ENCODE results near the gene SNX1.
"Not testable (repeated sequence)": the region's sequence is repeated elsewhere in the genome, so short reads cannot be mapped to it uniquely, and the experiment has no call there.

Gene SNX1

DNA sequence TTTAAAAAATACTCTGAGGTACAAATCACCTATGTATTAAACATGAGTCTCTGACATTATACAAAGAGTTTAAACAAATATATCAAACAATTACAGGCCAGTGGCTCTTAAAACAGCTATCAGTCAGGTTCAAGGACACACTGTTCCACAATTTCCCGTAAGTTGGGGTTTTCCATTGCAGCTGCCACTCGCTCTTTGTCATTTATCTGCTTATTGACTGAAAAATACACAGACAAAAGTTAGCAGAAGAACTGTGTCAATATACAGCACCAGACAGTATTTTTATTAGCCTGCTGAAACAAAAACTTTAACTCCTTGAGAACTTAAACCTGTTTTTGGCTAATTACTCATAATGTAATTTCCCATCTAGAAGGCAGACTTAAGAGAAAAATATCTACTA lies 23.0 kb upstream of the SNX1 start:
- in situ Hi-C loops (cut with MboI; ENCODE audit: low sequenced_read_pairs), result no loop called here

DNA sequence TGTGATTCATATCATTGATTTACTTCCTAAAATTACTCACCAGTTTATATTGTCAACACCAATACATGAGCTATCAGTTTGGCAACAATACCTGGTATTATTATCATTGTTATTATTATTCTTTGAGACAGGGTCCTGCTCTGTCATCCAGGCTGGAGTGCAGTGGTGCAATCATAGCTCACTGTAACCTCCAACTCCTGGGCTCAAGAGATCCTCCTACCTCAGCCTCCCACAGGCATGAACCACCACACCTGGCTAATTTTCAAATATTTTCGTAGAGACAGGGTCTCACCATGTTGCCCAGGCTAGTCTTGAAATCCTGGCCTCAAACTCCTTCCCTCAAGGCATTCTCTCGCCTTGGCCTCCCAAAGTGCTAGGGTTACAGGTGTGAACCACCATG lies 22.3 kb upstream of the SNX1 start:
- in situ Hi-C loops (cut with MboI; ENCODE audit: low sequenced_read_pairs), result not testable (repeated sequence)

DNA sequence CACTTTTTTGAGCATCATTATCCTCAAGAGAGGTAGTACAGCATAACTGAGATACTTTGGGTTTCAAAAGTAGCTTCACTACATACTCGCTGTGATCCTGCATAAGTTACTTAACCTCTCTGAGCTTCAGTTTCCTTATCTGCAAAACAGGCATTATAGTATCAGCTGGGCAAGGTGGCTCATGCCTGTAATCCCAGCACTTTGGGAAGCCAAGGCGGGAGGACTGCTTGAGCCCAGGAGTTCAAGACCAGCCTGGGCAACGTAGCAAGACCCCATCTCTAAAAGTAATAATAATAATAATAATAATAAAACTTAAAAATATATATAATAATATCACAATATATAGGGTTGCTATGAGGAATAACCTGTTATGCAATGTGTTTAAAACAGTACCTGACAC lies 13.0 kb upstream of the SNX1 start:
- in situ Hi-C loops (cut with MboI; ENCODE audit: low sequenced_read_pairs), result no loop called here

DNA sequence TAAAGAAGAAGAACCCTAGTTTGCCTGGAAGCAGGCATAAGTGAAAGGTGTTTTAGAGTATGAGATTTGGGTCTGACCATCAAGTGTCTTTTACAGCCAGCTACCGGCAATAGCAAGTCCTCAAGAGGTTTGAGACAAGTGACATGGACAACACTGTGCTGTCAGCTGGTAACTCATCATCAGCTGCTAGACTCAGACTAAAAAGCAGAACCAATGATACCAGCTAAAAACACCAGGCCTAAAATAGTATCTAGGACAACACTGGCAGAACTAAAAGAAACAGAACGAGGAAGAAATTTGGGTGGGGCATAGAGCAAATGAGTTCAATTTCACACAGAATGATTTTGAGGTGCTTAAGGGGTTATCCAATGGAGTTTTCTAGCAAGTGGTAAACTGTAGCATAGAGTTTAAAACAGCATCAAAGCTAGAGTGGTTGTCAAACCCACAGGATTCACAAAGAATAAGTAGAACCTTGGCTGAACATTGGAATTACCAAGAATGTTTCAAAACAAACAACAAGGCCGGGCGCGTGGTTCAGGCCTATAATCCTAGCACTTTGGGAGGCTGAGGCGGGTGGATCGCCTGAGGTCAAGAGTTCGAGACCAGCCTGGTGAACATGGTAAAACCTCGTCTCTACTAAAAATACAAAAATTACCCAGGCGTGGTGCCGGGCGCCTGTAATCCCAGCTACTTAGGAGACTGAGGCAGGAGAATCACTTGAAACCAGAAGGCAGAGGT lies 6.1 kb upstream of the SNX1 start:
- in situ Hi-C loops (cut with MboI; ENCODE audit: low sequenced_read_pairs), result no loop called here

DNA sequence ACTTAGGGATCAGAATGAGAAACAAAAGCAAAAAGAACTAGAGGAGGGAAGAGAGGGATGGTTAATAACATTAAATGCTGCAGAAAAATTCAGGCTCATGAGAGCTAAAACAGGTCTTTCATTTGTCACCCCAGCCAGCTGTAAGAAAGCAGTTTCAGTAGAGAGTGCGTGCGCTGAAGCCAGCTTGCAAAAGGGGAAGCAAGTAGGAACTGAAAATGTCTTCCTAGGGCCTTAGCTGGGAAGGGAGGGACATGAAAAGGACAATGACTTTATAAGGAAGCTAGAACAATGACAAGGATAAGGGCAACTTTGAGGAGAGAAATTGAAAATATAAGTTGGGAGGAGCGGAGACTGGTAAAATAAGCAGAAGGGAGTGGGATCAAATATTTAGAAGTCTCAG lies 5.3 kb upstream of the SNX1 start:
- in situ Hi-C loops (cut with MboI; ENCODE audit: low sequenced_read_pairs), result no loop called here

DNA sequence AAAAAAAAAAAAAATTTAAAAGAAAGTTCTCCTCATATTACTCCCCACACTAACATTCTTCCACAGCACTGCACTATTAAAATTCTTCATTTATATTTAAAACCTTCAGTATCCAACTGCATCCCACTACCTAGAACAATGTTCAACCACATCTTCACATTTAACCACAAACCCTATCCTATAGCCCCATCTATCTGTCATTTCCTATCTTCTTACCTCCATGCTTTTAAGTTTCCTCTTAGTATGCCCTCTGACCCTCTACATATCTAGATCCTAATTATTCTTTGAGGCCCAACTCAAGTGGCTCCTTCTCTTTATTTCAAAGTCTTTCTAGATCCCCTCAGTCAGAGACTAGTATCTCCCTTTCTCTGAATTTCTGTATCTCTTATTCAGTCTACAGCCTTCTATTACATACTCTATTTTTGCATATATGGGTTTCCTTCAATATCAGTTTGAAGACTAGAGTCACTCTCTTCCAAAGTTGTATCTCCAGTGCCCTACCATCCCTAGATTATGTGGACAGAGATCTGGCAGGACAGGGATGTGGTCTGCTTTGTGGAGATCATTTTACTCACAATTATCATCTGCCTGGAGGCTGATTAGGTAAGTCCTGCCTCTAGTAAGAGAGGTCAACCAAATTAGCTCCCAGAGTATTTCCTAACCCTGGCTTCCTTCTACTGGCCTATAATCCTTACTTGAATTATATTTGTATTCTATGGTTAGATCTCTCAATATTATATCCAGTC lies 3.5 kb upstream of the SNX1 start:
- in situ Hi-C loops (cut with MboI; ENCODE audit: low sequenced_read_pairs), result no loop called here

DNA sequence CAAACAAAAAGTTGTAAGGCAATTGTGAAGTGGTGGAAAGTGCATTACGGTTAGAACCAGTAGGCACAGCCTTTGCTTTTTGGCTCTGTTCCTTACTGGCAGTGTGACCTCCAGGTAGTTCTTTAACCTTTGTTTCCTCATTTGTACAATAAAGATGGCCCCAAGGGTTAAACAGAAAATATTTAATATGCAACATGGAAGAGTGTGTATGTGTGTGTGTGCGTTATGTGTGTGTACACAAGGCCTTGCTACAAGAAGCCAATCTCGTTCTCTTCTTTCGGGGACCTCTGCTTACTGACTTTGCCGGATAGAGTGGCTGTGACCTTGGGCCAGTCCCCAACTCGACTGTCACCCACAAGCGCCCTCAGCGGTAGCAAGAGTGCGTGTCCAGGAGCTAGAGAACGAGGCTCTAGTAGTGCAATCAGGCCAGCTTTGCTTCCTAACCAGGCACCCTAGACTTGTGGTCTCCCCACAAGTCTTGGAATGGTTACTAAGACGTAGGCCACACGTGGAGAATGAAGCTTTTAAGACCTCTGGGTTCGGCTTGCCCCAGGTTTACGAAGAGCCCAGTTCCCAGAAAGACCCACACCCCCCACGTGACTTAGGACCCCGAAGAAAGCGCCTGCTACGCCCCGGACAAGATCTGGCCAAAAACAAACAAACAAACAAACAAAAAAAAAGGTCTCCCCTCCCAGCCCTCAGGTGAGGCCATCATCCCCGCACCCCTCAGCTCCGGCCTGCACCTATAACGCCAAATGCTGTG lies 2.7 kb upstream of the SNX1 start:
- in situ Hi-C loops (cut with MboI; ENCODE audit: low sequenced_read_pairs), result no loop called here

DNA sequence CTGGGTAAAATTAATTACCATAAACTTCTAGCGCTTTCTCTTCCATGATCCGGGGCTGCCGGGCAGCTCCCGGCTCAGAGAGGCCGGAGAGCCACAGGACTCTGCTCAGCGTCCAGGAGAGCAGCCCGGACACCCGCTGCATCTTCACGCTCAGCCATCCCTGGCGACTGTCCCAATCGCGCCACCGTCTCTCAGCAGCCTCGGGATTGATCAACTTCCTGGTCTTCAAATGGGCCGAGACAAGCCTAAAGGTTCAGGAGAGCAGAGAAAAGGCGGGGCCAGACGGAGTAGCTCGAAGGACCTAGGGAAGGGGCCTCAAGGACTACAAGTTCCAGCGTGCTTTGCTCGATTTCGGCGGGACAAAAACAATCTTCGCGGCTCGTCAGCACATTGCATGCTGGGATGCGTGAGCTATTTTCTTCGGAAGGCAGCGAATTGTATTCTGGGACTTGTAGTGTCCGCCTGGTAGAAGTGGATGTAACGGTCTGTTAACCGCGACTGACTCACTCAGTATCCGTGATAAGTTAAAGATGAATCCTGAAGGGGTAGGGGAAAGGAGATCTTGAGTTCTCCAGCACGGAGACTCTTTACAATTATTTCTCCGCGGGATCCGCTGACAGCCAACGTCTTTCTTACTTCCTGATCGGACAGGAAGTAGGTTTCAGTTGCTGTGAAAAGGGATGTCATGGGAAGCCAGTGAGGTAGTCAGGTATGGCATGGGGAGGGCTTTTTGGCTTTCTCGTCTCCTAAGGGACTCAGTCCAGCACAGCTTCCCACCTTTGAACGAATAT lies 2.0 kb upstream of the SNX1 start, which contains the start of gene CIAO2A:
TSS of gene CIAO2A (minus strand) at position 212 of the 791 bp plus-strand sequence. CDS start at position 142, 70 bp downstream.
- in situ Hi-C loops (cut with MboI; ENCODE audit: low sequenced_read_pairs), result no loop called here

DNA sequence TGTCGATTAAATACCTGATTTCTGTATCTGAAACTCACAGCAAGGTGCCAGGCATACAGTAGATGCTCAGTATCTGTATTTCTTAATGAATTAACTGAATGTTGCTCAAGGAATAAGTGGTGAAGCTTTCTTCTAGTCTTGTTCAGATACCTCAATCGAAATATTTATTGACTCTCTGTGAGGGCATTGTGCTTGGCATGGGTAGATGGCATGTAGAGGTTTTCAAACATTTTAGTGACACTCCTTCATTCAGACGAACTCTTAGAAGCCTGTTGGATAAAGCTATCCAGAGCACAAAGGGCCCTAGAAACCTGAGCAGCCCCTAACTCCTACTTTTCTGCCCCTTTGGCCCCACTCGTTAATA lies 369 bp upstream of the SNX1 start:
- in situ Hi-C loops (cut with MboI; ENCODE audit: low sequenced_read_pairs), result no loop called here

DNA sequence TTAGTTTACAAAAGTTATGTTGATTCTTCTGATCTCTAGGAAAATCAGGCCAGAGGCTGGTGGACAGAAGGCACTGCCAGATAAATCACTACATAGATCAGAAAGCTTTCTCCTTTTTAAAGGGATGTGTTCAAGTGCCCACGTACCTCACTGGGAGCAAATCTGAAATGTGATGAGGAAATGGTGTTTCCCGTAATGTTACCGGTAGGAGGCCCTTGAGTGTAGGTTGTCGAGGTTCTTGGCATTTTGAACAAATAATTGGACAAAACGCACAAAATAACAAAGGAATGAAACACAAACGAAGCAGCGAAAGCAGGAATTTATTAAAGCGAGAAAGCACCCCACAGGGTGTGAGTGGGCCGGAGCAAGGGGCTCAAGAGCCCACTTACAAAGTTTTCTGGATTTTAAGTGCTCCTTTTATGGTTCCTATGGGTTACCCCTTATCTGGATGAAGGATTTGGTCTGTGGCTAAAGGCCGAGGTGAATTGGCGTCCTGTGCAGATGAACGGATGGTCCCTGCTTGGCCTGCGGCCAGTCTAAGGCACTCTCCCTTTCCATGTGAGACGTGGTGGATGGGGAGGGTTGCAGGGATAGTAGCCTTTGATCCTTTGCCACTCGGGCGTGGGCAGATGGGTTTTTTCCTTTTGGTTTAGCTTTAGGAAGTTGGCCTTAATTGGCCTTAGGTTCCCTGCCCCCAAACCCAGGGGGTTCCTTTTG lies 1.0 kb downstream of the SNX1 start:
- in situ Hi-C loops (cut with MboI; ENCODE audit: low sequenced_read_pairs), result no loop called here

DNA sequence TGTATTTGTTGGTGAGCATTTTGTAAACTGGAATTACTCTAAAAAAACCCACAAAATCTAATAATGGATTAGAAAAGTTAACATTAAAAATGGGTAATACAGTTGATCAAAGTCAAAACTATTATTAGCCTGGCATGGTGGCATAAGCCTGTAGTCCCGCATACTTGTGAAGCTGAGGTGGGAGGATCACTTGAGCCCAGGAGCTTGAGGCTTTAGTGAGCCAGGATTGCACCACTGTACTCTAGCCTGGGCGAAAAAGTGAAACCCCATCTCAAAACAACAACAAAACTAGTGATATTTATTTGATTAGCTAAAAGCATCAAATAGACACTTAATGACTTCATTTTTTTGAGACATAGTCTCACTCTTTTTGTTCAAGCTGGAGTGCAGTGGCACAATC lies 3.6 kb downstream of the SNX1 start:
- in situ Hi-C loops (cut with MboI; ENCODE audit: low sequenced_read_pairs), result no loop called here

DNA sequence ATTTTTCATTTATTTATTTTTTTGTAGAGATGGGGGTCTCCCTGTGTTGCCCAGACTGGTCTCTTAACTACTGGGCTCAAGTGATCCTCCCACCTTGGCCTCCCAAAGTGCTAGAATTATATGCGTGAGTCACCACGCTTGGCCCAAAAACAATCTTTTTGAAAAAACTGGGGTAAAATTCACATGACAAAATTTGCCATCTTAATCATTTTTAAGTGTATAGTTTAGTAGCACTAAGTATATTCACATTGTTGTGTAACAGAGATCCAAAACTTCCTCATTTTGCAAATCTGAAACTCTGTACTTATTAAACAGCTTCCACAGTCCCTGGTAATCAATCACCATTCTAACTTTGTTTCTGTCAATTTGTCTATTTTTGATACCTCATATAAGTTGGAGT lies 5.2 kb downstream of the SNX1 start:
- in situ Hi-C loops (cut with MboI; ENCODE audit: low sequenced_read_pairs), result no loop called here

DNA sequence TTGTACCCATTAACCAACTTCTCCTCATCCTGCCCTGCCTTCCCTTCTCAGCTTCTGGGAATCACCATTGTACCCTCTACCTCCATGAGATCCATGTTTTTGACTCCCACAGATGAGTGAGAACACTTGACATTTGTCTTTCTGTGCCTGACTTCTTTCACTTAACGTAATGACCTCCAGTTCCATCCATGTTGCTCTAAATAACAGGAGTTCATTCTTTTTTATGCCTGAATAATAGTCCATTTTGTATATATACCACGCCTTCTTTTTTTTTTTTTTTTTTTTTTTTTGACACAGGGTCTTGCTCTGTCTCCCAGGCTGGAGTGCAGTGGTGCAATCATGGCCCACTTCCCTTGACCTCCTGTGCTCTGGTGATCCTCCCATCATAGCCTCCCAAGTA lies 6.7 kb downstream of the SNX1 start:
- in situ Hi-C loops (cut with MboI; ENCODE audit: low sequenced_read_pairs), result no loop called here

DNA sequence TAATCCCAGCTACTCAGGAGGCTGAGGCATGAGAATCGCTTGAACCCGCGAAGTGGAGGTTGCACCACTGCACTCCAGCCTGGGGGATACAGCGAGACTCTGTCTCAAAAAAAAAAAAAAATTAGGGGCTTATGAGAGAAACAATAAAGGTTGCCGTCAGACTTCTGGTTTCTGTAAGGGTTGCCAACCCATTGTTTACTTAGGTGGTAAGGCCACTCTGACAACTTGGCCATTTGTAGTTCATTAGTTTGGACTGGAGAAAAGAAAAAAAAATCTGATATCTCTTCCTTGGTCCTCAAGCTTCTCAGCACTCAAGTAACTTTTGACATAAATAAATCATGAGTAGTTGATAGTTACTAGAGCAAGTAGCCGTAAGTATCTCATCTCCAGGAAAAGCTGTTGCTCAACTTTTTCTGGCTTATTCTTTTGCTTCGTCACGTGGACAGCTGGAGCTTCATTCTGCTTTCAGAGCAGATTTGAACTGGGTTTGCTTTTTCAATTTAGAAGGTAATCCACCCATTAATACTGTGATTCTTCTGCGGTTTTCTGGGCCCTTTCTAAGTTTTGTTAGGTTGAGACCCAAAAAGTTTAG lies 9.4 kb downstream of the SNX1 start:
- in situ Hi-C loops (cut with MboI; ENCODE audit: low sequenced_read_pairs), result no loop called here

DNA sequence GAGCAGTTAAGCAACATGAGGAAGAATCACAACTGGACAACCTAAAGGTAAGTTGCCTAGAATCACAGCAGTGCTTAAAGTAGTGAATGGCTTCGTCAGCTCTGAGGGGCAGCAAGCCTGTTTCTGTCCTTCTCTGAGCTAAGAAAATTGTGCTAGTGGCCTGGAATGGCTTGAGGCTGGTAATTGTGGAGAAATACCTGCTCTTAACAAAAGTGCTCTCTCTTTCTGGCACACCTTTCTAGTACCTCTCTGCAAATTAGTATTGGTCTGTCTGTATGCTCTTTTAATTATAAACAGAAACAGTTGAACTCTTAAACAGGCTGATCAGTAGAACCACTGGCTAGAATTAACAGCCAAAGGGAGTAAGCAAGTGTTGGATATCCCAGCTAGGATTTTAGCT lies 11.6 kb downstream of the SNX1 start:
- in situ Hi-C loops (cut with MboI; ENCODE audit: low sequenced_read_pairs), result no loop called here

DNA sequence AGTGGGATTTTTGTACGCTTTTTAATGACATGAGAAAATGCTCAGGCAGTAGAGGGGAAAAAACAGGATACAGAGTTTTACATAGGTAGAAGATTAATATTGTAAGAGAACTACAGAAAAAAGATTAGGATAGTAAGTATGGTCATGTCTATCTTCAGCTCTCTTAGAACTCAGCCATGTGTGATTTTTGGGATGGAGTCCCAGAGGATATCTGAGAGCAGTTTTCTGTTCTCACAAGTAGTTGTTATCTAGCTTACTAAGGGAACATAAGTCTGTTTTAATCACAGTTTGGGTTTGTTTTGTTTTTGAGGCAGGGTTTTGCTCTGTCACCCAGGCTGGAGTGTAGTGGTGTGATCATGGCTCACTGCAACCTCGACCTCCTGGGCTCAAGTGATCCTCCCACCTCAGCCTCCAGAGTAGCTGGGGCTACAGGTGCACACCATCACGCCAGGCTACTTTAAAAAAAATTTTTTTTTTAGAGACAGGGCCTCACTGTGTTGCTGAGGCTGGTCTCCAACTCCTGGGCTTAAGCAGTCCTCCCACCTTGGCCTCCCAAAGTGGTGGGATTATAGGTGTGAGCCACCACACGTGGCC lies 14.4 kb downstream of the SNX1 start:
- in situ Hi-C loops (cut with MboI; ENCODE audit: low sequenced_read_pairs), result not testable (repeated sequence)

DNA sequence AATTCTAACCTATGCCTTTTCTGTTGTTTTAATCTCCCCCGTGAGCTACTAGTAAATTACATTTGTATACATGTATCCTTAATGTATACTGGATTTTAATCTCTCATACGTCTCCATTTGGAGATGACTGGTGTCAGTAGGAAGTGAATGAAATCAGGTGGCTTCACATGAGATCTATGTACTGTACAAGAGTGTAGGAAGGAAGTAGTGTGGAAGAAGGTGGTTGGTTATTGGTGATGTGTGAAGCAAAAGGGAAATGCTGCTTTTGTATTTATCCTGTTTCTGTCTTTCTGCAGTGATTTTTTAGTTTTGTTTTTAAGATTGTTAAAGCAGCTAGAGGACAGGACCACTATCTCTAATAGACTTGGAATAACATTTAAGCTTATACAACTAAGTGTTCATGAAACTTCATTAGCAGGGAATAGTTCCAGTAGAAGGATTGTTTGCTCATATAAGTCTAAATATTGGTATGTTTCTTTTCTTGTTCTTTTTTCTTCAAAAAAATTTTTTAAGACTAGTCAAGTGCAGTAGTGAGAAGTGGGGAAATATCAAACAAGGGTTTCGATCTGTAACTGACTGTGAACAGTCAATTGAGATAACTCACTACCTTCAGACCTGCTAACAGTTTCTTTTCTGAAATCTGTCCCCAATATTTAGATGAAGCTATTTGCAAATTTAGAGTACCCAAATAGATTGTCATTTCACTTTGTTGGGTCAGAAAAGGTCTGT lies 15.3 kb downstream of the SNX1 start:
- in situ Hi-C loops (cut with MboI; ENCODE audit: low sequenced_read_pairs), result no loop called here

DNA sequence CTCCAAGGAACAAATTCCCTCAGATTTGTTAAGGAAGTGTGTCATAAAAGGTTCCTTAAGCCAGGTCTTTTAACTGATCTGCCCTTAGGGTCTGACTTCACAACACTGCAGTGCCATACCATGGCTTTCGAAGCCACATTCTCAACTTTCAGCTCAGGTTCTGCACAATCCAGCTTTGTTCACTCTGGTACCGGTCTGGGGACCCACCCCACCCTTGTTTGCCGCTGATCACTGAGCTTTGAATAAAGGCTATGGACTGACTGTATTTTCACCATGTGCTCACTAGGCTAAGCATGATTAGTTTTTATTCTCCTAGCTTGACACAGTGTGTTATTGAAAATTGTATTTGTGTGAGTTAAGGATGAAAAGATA lies 15.9 kb downstream of the SNX1 start:
- in situ Hi-C loops (cut with MboI; ENCODE audit: low sequenced_read_pairs), result no loop called here
